ENCODE data around the gene FARS2.

DNA sequence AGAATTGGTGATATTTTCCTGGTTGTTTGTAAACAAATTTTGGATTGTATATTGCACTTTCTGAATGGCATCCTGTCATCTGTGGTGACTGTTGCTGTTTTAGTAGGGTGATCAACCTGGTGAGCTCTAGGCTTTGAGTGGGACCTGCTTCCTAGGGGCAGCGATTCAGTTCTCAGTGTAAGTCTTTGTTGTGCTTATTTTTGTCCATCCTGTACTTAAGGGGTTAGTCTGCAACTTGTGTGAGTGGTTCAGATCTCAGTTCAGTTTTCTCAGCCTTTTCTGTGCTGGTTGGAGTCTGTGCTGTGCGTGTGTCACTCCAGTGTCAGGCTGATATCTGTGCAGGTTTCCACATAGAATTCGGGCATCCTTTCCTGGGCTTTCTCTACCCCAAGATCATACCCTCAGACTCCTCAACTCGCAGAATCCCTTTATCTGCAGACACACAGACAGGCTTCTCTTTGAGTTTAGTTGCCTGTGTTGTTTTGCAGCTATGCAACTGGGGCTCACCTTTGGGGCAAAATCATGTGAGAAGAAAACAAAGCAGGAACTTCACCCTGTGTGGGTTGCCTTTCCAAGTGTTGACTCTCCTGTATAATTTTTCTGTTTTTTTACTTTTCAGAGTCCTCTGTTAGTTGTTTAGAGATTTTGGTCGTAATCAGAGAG, 177.7 kb downstream of the FARS2 start:
- no peak for TF ChIP-seq VEZF1 (CRISPR knock-in tag; IDR thresholded peaks at IDR 0.05)
- no peak for TF ChIP-seq SMARCC2 (IDR thresholded peaks at IDR 0.05; ENCODE audit: low read depth)
- TF ChIP-seq NFIC (IDR thresholded peaks at IDR 0.05): no peak
